GM18873 (cell line): ENCODE results near the gene ABCA9.
"Not testable (repeated sequence)": the region's sequence is repeated elsewhere in the genome, so short reads cannot be mapped to it uniquely, and the experiment has no call there.

Experiments
- ATAC-seq: cut with Tn5 transposase; IDR thresholded peaks from one replicate; pipeline ENCODE4 v1.9.1; 2021; ENCODE audit warnings: mild to moderate bottlenecking, moderate library complexity, moderate number of reproducible peaks; ENCODE audit not compliant: unreplicated experiment, low FRiP score

The ABCA9 gene, protein sequence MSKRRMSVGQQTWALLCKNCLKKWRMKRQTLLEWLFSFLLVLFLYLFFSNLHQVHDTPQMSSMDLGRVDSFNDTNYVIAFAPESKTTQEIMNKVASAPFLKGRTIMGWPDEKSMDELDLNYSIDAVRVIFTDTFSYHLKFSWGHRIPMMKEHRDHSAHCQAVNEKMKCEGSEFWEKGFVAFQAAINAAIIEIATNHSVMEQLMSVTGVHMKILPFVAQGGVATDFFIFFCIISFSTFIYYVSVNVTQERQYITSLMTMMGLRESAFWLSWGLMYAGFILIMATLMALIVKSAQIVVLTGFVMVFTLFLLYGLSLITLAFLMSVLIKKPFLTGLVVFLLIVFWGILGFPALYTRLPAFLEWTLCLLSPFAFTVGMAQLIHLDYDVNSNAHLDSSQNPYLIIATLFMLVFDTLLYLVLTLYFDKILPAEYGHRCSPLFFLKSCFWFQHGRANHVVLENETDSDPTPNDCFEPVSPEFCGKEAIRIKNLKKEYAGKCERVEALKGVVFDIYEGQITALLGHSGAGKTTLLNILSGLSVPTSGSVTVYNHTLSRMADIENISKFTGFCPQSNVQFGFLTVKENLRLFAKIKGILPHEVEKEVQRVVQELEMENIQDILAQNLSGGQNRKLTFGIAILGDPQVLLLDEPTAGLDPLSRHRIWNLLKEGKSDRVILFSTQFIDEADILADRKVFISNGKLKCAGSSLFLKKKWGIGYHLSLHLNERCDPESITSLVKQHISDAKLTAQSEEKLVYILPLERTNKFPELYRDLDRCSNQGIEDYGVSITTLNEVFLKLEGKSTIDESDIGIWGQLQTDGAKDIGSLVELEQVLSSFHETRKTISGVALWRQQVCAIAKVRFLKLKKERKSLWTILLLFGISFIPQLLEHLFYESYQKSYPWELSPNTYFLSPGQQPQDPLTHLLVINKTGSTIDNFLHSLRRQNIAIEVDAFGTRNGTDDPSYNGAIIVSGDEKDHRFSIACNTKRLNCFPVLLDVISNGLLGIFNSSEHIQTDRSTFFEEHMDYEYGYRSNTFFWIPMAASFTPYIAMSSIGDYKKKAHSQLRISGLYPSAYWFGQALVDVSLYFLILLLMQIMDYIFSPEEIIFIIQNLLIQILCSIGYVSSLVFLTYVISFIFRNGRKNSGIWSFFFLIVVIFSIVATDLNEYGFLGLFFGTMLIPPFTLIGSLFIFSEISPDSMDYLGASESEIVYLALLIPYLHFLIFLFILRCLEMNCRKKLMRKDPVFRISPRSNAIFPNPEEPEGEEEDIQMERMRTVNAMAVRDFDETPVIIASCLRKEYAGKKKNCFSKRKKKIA (N-terminal part only)

DNA sequence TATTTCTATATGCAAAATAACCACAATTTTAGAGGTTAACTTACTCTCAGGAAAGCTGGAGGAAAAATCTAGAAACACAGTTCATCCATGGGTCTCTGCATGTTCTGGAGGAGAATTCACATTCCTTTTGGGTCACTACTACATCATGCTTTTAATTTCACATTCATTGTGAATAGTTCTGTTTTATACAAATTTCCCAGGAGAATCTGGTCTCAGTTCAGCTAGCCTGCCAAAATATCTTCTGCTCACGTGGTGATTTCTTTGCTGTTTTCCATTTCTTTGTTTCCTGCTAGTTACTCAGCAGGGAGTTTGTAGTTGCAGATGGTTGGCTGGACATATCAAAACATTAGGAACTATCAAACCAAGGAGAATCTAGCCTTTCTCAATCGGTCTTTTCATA is at the start of gene ABCA9:
ABCA9 (minus strand) TSS at position 106 of the 400 bp plus-strand sequence. CDS start 9,801 bp downstream, outside the sequence.
- no peak for ATAC-seq

DNA sequence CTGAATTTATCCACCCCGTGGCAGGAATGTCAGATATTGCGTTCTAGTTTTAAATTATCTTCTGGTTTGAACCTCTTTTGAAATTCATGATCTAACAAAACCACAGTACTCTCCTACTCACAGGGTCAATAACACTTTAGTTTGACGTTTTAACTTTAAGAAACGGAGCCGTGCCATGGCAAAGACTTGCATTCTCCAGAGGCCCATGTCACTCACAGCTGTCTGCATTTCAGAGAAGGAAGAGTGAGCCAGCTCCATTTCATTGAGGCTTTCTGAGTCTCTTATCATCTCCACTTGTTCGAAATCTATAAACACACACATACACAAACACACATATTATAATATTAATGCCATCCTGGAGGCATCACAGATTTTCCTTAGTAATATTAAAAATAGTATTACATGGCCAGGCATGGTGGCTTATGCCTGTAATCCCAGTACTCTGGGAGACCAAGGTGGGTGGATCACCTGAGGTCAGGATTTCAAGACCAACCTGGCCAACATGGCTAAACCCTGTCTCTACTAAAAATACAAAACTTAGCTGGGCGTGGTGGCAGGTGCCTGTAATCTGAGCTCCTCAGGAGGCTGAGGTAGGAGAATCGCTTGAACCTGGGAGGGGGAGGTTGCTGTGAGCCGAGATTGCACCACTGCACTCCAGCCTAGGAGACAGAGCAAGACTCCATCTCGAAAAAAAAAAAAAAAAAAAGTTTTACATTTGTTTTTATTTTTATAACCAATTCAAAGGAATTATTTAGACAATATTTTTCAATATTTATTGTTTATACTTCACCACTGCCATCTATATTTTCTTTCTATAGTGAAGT is 45.4 kb upstream of the ABCA9 start:
- no peak for ATAC-seq

DNA sequence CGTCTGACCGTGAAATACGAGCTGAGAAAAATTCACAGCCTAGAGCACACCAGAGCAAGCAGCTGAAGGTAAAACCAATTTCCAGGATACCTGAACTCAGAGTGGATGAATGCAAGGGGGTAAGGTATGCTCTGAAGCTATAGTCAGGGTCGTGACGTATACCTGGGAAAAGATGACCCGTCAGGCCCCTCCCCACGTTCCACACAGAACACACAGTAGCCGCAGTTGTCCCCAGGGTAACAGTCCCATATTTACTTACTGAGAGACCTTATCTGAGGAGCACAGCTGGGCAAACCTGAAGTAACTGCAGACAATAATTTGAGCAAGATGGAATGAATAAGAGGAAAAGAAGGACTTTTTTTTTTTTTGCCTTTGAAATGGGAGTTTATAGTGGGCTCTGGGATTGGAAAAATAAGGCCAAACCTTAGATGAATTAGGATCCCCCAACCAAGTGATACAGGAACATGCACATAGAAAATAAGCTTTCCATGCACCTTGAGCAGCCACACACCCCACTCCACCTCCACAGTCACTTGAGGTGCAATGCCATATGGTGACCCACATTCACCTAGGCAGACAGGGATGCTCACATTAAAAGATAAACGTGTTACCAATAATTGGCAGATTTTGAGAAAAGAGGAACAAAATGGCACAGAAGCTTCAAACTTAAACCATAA is 43.0 kb upstream of the ABCA9 start:
- no peak for ATAC-seq

DNA sequence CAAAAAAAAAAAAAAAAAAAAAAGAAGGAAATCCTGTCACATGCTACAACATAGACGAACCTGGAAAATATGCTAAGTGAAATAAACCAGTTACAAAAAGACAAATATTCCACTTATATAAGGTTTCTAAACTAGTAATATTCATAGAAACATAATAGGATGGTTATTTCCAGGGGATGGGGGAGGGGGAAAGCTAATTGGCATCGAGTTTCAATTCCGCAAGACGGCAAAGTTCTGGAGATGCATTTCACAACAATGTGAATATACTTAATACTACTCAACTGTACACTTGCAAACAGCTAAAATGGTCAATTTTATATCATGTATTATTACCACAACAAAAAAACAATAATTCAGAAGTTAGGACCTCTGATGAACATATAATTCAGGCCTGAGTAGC is 37.9 kb upstream of the ABCA9 start:
- ATAC-seq: no peak

DNA sequence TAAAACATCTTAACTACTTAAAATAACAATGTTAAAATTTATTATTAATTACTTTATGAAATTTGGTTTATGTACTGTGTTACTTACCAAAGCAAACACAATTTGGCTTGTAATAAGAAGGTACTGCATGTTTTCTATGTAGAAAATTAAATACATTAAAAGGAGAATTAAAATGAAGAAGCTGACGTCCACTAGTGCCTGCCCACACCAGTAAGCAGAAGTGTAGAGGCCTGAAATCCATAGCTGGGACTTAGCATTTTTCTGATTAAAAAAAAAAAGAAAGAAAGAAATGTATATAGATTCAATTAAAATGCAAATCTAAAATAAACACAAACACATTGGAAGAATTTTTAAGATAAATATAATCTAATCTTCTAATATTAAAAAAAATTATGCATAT is 35.8 kb upstream of the ABCA9 start:
- no peak for ATAC-seq

DNA sequence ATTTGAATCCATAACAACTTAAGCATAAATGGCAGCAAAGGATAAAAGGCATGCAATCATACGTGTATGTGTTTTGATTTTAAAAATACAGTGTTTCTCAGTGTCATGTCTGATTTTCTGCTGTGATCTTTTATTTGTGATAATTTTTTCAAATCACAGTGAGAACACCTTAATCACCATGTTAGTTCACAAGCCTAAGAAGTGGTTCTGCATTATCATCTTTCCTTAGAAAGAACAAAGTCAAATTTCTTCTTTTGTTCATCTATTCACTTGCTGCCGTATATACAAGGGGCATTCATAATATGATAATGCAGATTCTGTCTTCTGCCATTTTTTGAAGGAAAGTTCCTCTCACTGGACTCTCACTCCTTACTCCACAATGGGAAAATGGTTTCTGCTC is 33.3 kb upstream of the ABCA9 start:
- ATAC-seq: no peak

DNA sequence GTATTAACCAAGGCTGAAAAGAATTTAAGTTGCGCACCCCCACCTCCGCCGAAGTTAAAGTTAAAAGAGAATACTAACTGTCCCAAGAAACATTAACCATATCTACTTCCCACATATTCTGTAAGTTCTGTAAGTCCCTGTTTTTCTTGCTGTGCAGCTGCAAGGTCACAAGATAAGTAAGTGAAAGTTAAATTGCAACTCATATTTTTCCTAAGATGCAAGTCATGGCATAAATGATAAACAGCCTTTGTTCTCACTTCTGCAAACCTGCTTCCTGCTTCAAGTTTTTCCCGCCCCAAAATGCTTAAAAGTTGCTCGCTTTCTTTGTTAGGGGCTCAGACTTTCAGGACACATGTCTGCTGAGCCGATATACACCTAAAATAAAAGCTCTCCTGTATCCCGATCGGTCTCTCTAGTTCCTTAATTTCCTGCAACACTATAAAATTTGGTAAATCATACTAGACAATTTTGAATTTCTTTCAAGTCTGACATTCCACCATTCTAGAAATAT is 32.6 kb upstream of the ABCA9 start:
- no peak for ATAC-seq

DNA sequence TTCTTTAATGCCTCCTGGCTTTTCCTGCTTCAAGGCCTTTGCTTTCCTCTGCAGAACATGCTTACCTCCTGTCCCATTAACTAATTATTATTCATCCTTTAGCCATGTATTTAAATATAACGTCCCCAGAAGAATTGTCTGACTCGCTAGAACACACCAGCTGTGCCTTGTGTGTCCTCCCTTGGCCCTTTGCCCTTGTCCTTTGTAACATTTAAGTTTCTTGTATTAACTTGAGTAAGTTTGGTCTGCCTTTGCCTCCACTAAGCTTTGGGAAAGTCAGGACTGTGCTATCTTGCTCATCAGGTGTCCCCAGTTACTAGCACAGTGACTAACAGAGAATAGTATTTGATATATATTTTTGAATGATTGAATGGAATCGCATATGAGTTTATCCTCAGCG is 29.6 kb upstream of the ABCA9 start:
- ATAC-seq: no peak

DNA sequence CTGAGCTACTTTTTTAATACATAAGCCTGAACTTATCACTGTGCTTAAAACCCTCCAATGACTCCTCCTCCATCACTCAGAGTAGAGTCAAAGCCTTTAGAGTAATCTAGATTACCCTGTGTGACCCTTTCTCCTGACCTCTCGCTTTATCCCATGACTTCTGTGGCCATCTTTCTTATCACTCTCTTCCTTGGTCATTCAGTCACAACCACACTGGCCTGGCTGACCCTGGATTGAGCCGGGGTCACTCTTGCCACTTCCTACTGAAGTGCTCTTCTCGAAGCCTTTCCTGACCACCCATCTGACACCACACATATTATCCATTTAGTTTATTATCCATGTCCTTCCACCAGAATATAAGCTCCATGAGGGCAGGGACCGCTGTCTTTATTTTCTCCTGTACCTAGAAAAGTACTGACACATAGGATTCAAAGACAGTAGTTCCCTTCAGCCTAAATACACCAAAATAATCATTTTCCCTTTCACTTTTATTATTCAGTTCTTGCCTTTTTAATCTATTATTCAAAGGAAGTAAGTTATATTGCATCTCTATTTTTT is 28.0 kb upstream of the ABCA9 start:
- no peak for ATAC-seq

DNA sequence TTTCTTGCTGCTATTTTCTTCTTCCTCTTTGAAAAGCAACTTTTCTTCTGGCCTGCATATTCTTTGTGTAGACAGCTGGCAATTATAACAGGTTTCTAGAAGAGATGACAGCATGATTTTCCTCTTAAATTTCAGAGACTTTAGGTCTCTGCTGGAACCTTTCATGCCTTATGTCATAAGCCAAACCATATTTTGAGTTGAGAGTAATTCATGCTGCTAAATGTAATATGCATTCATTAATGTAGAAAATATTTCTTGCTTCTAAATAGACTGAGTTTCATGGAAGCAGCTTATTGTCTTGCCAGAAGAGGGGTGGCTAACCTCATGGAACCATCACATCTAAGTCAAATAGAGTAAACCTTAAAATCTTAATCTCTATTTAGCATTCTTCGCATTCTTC is 25.9 kb upstream of the ABCA9 start:
- ATAC-seq: no peak

DNA sequence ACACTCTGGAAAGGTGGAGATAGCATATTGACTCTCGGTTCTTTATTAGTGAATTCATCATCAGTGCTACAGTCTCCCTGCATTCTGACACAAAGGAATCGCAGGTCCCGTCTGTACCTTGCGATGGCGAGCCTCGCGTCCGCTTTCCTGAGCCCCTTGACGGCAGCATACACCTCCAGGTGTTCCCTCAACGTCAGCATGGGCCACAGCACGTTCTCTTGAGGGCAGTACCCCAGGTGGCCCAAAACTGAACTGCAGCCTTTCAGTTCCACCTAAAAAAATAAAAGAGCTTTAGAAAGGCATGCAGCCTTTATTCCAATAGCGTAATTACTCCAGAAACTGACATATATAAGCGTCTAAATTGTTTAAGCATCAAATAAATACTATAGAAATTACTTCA is 24.2 kb upstream of the ABCA9 start:
- no peak for ATAC-seq

DNA sequence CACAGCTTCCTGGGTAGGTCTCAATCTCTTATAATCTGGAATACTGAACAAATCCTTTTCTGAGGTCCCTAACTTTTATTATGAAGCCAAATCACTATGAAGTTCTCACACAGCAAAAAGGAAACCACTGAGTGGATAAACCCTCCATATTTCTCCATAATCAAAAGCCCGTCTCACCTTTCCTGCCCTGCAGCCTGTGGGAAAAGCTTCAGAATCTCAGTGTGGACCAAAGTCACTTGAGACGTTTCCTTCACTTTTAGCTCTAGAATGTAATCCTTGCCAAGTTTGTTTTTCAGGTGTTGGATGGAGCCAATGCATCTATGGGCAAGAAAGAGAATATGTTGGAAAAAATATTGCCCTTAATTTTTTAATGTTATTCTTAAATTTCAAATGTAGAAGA is 22.0 kb upstream of the ABCA9 start:
- ATAC-seq: no peak

DNA sequence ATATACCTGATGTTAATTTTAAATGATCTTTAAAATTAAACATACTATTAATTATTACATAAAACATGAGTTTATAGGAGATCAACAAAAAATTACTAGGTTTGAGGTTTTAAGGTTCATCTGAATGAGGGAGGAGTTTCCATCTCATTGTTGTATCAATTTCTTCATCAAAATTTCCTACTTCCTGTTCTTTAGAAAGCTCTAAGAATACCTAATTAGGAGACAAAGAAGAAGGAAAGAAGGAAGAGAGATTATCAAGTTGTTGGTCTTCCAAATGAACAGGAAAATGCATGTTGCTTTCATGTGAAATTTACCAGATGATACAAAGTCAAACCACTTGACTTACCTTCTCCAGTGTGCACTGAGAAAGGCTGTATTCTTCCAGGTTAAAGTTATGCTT is 18.1 kb upstream of the ABCA9 start:
- ATAC-seq: no peak

DNA sequence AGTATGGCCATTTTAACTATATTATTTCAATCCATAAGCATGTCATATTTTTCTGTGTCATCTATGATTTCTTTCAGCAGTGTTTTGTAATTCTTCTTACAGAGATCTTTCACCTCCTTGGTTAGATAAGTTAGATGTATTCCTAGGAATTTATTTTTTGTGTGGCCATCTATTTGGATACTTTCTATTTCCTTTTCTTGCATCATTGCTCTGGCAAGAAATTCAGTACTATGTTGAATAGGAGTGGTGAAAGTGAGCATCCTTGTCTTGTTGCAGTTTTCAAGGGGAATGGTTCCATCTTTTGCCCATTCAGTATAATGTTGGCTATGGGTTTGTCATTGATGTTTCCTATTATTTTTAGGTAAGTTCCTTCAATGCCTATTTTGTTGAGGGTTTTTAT is 15.1 kb upstream of the ABCA9 start:
- ATAC-seq: no peak

DNA sequence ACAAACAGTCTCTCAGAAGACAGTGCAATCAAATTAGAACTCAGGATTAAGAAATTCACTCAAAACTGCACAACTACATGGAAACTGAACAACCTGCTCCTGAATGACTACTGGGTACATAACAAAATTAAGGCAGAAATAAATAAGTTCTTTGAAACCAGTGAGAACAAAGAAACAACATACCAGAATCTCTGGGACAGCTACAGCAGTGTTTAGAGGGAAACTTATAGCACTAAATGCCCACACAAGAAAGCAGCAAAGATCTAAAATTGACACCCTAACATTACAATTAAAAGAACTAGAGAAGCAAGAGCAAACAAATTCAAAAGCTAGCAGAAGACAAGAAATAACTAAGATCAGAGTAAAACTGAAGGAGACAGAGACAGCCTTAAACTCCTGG is 12.7 kb upstream of the ABCA9 start:
- ATAC-seq: not testable (repeated sequence)

DNA sequence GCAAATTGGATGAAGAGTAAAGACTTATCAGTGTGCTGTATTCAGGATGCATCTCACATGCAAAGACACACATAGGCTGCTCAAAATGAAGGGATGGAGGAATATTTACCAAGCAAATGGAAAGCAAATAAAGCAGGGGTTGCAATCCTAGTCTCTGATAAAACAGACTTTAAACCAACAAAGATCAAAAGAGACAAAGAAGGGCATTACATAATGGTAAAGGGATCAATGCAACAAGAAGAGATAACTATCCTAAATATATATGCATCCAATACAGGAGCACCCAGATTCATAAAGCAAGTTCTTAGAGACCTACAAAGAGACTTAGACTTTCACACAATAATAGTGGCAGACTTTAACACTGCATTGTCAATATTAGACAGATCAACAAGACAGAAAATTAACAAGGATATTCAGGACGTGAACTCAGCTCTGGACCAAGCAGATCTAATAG is 12.1 kb upstream of the ABCA9 start:
- ATAC-seq: not testable (repeated sequence)

DNA sequence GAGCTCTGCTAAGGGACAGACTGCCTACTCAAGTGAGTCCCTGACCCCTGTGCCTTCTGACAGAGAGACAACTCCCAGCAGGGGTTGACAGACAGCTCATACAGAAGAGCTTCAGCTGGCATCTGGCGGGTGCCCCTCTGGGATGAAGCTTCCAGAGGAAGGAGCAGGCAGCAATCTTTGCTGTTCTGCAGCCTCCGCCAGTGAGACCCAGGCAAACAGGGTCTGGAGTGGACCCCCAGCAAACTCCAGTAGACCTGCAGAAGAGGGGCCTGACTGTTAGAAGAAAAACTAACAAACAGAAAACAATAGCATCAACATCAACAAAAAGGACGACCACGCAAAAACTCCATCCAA is 10.5 kb upstream of the ABCA9 start:
- not testable (repeated sequence) for ATAC-seq

DNA sequence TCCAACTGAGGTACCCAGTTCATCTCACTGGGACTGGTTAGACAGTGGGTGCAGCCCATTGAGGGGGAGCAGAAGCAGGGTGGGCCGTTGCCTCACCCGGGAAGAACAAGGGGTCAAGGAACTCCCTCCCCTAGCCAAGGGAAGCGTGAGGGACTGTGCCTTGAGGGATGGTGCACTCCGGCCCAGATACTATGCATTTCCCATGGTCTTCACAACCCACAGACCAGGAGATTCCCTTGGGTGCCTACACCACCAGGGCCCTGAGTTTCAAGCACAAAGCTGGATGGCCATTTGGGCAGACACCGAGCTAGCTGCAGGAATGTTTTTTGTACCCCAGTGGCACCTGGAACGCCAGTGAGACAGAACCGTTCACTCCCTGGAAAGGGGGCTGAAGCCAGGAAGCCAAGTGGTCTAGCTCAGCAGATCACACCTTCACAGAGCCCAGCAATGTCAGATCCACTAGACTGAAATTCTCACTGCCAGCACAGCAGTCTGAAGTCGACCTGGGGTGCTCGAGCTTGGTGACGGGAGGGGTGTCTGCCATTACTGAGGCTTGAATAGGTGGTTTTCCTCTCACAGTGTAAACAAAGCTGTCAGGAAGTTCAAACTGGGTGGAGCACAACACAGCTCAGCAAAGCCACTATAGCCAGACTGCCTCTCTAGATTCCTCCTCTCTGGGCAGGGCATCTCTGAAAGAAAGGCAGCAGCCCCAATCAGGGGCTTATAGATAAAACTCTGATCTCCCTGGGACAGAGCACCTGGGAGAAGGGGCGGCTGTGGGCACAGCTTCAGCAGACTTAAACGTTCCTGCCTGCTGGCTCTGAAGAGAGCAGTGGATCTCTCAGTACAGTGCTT is 9.9 kb upstream of the ABCA9 start:
- ATAC-seq: not testable (repeated sequence)
